GM21529 (cell line): ENCODE measurements around the gene SBK3.
"Not testable (repeated sequence)": the region's sequence is repeated elsewhere in the genome, so short reads cannot be mapped to it uniquely, and the experiment has no call there.

Experiments
- ATAC-seq: cut with Tn5 transposase; IDR thresholded peaks from one replicate; pipeline ENCODE4 v1.9.1; 2021; ENCODE audit not compliant: unreplicated experiment

The SBK3 gene, protein sequence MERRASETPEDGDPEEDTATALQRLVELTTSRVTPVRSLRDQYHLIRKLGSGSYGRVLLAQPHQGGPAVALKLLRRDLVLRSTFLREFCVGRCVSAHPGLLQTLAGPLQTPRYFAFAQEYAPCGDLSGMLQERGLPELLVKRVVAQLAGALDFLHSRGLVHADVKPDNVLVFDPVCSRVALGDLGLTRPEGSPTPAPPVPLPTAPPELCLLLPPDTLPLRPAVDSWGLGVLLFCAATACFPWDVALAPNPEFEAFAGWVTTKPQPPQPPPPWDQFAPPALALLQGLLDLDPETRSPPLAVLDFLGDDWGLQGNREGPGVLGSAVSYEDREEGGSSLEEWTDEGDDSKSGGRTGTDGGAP

DNA sequence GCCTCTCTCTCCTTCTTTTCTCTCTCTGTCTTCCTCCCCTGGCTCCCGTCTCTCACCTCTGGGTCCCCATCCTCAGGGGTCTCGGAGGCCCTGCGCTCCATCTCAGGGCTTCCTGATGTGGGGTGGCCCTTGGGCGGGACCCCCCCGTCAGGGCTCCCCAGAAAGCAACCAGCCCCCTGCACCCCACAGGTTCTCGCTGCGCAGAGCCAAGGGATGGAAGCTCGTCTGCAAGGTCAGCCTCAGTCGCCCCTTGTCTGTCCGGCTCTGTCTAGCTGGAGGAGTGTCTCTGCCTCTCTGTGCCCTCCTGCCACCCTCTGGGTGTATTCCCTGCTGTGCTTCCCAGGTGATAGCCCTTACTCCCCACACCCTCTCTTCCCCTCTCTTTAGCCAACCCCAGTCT lies at the start of gene SBK3:
SBK3 (minus strand) TSS at position 101 of the 400 bp plus-strand sequence; CDS start at position 101, 0 bp downstream.
- ATAC-seq = no peak

DNA sequence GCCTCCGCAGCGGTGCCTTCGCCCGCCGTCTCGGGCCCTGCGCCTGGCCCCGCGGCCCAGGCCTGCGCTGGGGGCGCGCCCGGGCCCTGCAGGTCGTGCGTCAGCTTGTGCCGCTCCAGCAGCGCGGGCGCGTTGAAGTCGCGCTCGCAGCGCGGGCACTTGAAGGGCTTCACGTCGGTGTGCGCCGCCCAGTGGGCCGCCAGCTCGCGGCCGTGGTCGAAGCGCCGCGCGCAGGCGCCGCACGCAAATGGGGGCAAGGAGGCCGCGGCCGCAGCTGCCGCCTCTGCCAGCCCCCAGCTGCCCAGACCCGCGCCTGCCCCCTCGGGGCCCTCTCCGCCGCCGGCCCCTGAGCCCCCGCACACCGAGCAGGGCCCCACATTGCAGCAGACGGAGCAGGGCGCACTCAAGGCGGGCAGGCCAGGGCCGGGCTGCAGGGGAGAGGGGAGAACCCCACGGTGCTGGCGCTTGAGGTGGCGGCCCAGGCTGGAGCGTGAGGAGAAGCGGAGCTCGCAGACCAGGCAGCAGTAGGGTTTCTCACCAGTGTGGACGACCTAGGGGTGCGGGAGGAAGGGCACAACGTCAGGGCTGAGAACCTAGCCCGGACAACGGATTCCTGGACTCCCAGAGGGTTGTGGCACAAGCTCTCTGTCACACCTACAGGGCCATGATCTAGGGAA lies 47.9 kb upstream of the SBK3 start:
- no peak for ATAC-seq

DNA sequence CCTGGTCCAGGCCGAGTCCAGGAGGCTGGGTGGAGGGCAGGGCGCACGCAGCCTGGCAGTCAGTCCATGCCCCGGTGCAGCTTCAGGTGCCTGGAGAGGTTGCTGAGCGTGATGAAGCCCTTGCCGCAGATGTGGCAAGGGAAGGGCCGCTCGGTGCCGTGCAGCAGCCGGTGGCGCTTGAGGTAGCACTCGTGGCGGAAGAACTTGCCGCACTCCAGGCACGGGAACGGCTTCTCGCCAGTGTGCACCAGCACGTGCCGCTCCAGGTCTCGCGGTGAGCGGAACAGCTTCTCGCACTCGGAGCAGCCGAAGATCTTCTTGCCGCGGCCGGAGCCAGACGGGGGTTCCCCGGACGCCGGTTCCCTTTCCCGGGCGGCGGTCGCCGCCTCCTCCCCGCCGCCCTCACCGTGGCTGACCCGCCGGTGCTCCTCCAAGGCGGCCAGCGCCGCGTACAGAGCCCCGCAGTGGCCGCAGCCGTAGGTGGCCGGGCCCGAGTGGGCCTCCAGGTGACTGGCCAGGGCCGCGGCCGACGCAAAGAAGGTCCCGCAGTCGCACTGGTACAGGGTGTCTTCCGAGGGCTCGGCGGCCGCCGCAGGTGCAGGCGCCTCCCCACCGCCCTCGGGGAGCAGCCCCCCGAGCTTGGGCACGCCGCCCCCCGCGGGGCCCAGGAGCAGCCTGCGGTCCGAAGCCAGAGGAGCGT lies 47.2 kb upstream of the SBK3 start:
- ATAC-seq = no peak

DNA sequence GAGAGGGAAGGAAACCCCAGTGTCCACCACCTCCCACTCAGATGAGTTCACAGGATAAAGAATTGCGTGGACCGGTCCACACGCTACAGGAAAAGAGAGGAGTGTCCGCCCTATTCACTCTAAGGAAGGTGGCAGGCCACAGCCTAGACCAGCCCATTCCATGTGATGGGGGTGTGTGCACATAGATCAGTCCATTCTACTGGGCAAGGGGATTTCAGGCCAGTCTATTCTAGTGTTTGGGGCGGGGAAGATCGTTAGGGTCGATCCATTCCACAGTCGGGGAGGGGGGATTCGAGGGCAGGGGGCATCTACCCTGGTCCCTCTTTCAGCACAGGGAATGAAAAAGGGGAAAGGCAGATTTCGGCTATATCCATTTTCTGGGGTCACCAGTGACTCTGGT lies 46.2 kb upstream of the SBK3 start:
- ATAC-seq = no peak

DNA sequence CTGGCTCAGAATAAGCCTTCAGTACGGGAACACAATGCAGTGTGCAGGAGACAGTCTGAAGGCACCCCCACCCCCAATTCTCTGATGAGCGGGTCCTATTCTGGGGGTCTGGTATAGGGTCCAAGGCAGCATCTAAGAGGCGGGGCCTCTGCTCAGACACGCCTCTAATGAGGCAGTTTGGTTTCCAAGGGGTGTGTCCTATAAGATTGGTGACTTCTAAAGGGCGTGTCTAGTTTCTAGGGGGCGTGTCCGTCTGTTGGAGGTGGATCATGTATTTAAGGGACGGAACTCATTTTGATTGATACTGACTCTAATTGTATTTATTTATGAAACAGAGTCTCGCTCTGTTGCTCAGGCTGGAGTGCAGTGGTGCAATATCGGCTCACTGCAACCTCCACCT lies 45.3 kb upstream of the SBK3 start:
- no peak for ATAC-seq

DNA sequence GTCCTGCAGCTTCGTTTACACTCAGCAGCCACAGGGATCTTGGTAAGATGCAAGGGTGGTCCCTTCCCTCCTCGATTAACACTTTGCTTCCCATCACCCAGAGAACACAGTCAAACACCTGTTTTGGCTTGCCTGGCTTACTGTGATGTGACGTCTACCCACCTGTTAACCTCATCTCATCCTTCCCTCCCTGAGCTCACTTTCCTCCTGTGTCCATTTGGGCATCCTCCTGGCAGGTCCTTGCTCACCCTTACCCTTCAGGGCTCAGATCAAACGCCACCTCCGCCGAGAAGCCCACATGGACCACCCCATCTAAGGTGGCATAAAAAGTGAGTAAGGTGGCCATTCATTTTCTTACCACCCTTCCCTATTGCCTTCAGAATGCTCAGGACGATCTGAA lies 44.8 kb upstream of the SBK3 start:
- no peak for ATAC-seq

DNA sequence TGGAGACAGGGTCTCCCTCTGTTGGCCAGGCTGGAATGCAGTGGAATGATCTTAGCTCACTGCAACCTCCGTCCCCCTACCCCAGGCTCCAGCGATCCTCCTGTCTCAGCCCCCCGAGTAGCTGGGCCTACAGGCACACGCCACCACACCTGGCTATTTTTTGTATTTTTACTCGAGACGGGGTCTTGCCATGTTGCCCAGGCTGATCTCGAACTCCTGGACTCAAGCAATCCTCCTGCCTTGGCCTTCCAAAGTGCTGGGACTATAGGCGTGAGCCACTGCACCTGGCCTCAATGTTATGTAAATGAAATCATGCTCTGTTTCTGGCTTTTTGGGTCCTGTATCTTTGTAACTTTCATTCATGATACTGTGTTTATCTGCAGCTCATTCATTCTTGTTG lies 43.4 kb upstream of the SBK3 start:
- ATAC-seq = no peak

DNA sequence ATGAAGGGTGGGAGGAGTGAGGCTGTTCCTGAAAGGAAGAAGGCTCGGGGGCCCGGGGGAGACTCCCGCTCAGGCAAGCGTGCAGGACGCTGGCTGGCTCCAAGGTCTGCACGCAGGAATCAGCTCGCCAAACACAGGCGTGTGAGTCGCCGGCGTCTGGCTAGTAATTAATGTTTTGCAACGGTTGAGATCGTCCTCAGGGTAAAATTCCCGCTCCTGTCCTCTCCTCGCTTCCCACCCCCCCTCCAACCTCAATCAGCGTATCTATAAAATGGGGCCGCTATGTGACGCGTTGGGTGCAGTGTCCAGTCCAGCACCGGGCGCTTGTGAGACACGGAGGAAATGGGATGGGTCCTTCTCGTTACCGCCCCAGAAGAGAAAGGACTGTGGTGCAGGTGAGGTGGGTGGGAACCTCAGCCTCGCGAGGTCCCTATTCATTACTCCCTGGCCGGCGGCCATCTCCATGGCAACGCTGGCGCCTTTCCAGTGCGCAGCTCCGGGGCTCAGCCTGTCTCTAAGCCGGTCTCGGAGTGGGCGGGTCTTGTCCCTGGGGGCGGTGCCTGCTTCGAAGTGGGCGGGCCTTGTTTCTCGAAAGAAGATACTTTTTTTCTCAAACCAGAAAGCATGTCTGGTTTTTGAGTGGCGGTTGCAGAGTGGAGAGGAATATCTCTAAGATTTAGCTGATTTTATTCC lies 41.8 kb upstream of the SBK3 start:
- ATAC-seq = peak; percentile 86

DNA sequence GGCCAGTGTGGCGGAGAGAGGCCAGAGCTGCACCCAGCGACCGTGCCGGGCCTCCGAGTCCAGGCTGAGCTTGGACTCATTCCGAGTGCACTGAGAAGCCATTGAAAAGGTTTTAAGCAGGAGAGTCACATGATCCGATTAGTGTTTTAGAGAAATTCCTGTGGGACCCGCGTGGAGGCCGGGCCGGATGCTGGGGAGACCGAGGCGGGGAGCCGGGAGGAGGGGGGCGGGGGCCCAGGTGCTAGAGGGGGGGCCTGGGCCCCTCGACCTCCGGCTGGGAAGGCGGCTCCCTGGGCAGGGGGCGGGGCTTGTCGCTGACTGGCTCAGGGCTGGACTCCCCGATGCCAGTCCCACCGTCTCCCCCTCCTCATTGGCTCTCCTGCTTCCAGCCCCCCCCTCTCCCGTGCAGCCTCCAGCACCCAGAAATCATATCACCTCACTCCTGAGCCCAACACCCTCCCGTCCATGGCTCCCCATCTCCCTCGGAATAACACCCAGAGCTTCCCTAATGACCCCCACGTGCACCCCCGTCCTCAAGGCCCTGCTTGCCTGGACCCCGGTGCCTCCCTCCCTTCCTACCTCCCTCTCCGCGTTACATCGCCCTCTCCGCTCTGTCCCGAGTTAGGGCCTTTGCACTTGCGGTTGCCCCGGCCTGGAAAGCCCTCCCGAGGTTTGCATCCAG lies 40.5 kb upstream of the SBK3 start:
- ATAC-seq = no peak

DNA sequence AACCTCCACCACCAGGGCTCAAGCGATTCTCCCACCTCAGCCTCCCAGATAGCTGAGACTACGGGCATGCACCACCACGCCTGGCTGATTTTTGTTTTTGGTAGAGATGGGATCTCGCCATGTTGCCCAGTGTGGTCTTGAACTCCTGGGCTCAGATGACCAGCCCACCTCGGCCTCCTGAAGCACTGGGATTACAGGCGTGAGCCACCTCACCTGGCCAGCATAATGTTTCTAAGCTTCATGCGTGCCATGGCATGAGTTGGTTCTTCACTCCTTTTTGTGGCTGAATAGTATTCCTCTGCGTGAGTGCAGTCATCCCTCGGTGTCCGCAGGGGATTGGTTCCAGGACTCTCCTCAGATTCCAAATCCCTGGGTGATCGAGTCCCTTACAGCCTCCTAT lies 39.5 kb upstream of the SBK3 start:
- ATAC-seq = no peak

DNA sequence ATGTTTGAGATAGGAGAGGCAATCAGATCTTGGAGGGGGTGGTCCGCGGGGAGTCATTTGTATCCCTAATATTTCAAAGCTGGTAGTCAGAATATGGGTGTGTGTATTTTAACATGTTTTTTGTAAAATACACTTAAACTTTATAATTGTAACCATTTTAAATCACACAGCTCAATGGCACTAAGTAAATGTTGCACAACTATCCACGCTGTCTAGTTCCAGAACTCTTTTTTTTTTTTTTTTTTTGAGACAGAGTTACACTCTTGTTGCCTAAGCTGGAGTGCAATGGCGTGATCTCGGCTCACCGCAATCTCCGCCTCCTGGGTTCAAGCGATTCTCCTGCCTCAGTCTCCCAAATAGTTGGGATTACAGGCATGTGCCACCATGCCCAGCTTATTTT lies 38.6 kb upstream of the SBK3 start:
- not testable (repeated sequence) for ATAC-seq

DNA sequence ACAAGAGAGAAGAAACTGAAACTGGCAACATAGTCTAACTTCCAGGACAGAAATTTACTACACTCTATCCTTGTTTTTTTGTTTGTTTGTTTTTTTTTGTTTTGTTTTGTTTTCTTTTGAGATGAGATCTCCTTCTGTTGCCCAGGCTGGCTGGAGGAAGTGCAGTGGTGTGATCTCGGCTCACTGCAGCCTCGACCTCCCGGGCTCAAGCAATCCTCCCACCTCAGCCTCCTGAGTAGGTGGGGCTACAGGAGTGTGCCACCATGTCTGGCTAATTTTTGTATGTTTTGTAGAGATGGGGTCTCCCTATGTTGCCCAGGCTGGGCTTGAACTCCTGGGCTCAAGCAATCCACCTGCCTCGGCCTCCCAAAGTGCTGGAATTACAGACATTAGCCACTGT lies 36.9 kb upstream of the SBK3 start:
- ATAC-seq = not testable (repeated sequence)

DNA sequence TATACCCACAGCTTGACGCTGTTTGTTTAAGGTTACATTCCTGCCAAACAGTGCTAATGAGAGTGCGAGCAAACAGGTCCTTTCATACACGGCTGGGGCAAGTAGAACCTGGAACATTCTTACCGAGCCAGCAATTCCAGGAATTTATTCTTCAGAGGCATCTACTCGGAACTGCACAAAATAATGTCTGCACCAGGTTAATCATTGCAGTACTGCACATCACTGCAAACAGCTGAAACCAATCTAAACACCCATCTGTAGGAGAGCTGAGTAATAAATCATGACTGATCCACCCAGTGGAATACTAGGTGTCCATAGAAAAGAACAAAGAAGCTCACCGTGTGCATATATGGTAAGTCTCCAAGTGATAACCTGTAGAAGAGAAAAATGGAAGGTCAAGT lies 36.5 kb upstream of the SBK3 start:
- ATAC-seq = no peak

DNA sequence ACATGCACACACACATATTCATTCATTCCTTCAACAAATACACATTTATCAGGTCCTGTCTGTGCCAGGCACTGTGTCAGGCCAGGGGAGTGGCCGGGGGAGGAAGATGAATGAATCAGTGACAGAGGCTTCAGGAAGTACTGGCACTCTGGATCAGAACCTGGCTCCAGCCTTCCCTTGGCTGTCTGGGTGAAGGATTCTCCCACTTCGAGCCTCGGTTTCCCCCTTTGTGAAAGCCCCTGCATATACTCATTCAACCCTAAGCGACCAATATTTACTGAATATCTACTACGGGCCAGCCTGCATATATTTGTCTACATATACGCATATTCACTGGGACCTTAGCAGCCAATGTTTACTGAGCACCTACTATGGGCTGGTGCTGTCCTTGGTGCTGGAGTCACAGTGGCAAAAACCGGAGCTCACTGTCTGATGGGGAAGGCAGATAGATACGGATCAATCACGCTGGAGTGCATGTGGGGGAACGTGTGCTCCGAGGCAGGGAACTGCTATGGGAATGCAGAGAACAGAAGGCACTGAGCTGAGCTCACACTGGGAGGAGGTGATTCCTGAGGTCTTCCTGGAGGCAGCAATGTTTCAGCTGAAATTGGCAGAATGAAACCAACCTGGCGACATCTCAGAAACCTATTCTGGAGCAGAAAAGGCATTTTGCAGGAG lies 35.9 kb upstream of the SBK3 start:
- ATAC-seq = no peak

DNA sequence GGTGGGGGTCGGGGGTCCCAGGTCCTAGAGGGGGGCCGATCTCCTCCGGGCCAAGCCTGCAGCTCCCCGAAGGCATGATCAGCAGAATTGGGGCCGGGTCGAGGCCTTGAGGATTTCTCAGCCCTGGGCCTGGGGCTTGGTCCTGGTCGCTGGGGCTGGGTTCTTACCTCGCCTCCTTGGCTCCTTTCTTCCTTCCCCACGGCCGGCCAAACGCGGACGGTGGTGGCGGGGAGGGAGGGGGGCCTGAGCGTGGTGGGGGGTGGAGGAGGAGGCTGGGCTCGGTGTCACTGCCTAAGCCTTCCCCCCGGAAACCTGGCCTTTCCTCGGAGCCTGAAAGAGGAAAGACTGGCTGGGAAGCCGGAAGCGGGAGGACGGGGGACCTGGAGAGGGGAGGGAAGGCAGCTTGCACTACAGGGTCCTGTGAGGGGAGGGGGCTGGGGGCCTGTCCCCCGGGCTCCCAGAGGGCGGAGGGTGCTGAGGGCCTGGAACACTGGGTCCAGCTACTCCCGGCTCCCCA lies 35.3 kb upstream of the SBK3 start, which contains the start of gene ZNF579:
ZNF579 (minus strand) TSS at position 221 of the 517 bp plus-strand sequence. CDS start 1,209 bp downstream, outside the sequence.
- ATAC-seq = peak; percentile 43

DNA sequence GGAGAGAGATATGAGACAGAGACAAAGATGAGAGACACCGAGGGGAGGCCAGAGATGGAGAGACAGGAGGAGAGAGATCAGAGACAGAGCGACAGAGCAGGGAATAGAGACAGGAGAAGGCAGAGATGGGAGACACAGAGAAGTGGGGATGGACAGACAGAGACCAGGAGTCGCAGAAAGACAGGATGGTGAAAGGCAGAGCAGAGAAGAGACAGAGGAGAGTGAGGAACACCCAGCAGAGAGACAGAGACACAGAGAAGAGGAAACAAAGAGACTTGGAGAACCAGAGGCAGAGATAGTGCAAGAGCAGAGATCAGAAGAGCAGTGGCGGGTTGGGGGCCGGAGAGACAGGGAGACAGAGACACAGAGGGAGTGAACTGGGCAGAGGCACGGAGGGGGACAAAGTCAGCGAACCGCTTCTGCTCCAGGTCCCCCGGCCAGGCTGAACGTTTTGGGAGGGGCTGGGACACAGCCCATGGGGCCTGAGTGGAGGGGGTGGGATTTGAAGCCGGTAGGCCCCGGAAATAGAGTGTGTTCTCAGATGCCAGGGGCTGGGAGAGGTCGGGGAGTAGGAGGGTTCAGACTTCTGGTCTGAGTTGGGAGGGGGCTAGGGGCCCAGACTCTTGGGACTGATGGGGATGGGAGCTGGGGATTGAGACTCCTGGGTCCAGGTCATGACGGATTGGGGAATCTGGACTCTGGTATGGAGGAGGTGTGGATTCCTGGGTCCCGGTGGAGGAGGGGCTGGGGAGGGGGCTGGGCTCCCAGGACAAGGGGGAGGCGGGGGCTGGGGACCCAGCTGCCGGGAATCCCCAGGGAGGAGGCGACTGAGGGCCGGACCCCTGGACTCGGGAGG lies 34.7 kb upstream of the SBK3 start:
- ATAC-seq = peak; percentile 23

DNA sequence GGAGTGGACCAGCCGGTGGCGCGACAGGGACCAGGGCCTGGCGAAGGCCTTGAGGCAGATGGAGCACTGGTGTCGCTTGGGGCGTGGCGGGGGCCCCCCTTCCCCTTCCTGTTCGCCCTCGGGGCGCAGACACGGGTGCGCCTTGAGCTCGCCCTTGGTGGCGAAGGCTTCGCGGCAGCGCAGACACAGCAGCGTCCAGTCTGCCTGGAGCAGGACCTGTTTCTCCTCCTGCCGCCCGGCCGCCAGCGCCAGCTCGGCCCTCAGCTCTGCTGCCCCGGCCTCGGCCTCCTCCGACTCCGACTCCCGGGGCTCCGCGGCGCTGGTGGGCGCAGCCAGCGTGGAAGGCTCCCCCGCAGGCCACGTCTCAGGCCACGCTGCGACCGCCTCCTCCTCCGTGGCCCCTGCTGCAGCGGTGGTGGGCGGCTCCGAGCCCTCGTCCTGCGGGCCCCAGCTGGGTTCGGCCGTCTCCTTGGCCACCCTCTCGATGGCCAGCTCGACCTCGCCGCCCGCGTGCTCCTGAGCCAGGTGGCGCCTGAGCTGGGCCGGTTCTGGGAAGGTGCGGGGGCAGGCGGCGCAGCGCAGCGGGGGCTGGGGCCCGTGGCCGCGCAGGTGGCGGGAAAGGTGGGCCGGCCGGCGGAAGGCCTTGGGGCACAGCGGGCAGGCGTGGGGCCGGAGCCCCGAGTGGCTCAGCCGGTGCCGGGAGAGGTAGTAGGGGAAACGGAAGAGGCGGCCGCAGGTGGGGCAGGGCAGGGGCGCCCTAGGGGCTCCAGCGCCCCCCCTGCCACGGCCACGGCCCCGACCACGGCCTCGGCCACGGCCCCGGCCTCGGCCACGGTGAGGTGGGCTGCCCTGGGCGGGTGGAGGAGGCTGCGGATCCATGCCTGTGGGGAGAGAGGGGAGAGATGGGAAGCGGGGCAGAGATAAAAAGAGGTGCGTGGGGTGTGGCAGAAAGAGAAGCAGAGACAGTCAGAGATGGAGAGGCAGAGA lies 33.7 kb upstream of the SBK3 start:
- ATAC-seq = no peak
